Prostate gland (tissue), 2 donors: ENCODE measurements around the gene ARMC9.

Experiments
- CTCF ChIP-seq, 4 experiments: fragments of 200-600 bp in 2 of 4; fragments of 450-650 bp in 2 of 4; sonication (generic) in 2 of 4; IDR thresholded peaks; 1 replicate in 3 of 4; 2 replicates in 1 of 4; pipeline ENCODE4 v1.5.1; 2016 to 2019; ENCODE audit warnings: antibody characterized with exemption in 4 of 4, mild to moderate bottlenecking in 2 of 4, moderate library complexity in 2 of 4
- POLR2A ChIP-seq: fragments of 450-650 bp; IDR thresholded peaks from one replicate; pipeline ENCODE4 v1.6.1; 2016; ENCODE audit warnings: antibody characterized with exemption, mild to moderate bottlenecking

- peak in 3 of 4 experiments; percentile 35 to 60 (median 54) for TF ChIP-seq CTCF (IDR thresholded peaks at IDR 0.05)
- TF ChIP-seq POLR2A = no peak
Measured at GRCh38 chr2:231297108-231297908, 98.9 kb downstream of the ARMC9 start.
